ENCODE data around the gene SLC16A4.

GRCh38 chr1:110428946-110429345, 38.1 kb upstream of the SLC16A4 start:
- no peak for TF ChIP-seq POLR2A (IDR thresholded peaks at IDR 0.05)
- TF ChIP-seq, protein P1, sequence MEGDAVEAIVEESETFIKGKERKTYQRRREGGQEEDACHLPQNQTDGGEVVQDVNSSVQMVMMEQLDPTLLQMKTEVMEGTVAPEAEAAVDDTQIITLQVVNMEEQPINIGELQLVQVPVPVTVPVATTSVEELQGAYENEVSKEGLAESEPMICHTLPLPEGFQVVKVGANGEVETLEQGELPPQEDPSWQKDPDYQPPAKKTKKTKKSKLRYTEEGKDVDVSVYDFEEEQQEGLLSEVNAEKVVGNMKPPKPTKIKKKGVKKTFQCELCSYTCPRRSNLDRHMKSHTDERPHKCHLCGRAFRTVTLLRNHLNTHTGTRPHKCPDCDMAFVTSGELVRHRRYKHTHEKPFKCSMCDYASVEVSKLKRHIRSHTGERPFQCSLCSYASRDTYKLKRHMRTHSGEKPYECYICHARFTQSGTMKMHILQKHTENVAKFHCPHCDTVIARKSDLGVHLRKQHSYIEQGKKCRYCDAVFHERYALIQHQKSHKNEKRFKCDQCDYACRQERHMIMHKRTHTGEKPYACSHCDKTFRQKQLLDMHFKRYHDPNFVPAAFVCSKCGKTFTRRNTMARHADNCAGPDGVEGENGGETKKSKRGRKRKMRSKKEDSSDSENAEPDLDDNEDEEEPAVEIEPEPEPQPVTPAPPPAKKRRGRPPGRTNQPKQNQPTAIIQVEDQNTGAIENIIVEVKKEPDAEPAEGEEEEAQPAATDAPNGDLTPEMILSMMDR (IDR thresholded peaks at IDR 0.05) = no peak

Measured in stomach (tissue), 4 donors.